ENCODE data around the gene RAPSN. TPM values are rescaled to one million over a fixed set of nuclear protein-coding genes. Genes with fewer than 3 reads are reported as not detected.

The RAPSN gene
- total RNA-seq (under 0.01 and 0.17 TPM in 2 replicates), polyA plus RNA-seq (not detected in 2 replicates), polyA minus RNA-seq (ENCODE audit: low replicate concordance) (not detected in 2 replicates)
- 0.07 TPM in 1 of 2 replicates, not detected in the other for polyA plus RNA-seq (2012)

DNA sequence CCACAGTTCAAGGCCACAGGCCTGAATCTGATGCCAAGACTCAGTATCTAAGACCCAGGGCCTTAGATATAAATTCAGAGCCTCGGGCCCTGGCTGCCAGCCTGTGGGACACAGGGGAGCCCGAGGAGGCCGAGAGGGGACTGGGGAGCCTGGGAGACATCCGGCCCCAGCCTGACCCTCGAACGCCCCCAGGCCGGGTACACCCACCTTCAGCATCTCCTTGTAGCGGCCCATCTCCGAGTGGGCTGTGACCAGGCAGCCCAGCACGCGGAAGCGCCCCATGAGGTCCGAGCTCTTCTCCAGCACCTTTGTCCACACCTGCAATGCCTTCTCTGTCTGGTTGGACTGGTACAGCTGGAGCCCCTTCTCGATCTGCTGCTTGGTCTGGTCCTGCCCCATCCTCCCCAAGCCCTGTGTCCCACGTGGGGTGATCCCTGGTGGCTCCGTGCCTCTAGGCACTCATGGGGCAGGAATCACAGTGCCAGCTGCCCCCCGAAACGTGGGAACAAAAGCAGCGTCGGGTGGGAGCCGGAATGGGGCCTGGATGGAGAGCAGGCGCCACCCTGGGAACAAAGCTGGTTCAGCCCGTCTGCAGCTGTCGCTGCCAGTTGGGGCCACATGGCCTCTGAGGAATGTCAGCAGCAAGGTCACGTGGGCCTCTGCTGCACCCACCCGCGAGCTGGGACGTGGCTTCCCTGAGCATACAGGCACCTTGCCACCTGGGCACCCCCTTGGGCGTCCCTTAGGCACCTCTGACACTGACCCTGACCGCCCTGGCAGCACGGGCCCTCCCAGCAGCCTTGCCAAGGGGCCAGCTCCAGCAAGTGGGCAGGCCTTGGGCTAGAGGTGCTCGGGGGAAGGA is at the start of gene RAPSN:
RAPSN (minus strand) TSS at position 571 of the 862 bp plus-strand sequence; CDS start at position 399, 172 bp downstream.
- no peaks in the 10 kb centered on the region for H3K79me2 ChIP-seq (ENCODE audit: control insufficient read depth, insufficient read depth, low read length)
- no peak for DNase-seq (ENCODE audit: low read depth in 2 of 2)
- no peak within 1 kb of the TSS for H3K9ac ChIP-seq (ENCODE audit: insufficient read depth, low read length)
- no peak within 1 kb of the TSS for H2AFZ ChIP-seq (ENCODE audit: low read length)
- H4K20me1 ChIP-seq (ENCODE audit: control insufficient read depth, extremely low read depth, insufficient read depth, low read length): no peaks in the 10 kb centered on the region
- no peak within 1 kb of the TSS for H3K4me2 ChIP-seq (ENCODE audit: extremely low read depth, insufficient read depth, low read length)
- H3K36me3 ChIP-seq (ENCODE audit: control insufficient read depth, insufficient read depth, low read length): no peaks in the 10 kb centered on the region
- H3K27me3 ChIP-seq (ENCODE audit: control insufficient read depth, insufficient read depth, low read length): no peaks in the 10 kb centered on the region
- TF ChIP-seq EZH2 (IDR thresholded peaks at IDR 0.05; ENCODE audit: low read length, missing control alignments): no peak
- H3K27ac ChIP-seq (ENCODE audit: insufficient read depth, low read length): no peak within 1 kb of the TSS
- no peak within 1 kb of the TSS for H3K4me3 ChIP-seq (replicated peaks in 1 of 4; ENCODE audit: control extremely low read depth in 1 of 4, insufficient read depth in 1 of 4, low read depth in 3 of 4, low read length in 4 of 4)
- no peaks in the 10 kb centered on the region for H3K9me3 ChIP-seq (ENCODE audit: control insufficient read depth, insufficient read depth, low read depth, low read length)
- no peaks in the 10 kb centered on the region for H3K4me1 ChIP-seq (ENCODE audit: control insufficient read depth, extremely low read depth, insufficient read depth, low read length)

DNA sequence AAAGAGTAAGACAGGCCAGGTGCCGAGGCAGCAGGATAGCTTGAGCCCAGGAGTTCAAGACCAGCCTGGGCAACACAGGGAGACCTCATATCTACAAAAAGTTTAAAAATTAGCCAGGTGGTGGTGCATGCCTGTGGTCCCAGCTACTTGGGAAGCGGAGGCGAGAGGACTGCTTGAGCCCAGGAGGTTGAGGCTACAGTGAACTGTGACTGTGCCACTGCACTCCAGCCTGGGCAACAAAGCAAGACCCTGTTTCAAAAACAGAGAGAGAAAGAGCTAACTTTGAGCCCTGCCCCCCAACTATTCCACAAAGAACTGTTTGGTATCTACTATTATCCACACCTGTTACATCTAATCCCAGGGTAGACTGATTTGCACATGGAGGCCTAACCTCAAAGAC is 49.2 kb upstream of the RAPSN start:
- H2AFZ ChIP-seq (ENCODE audit: low read length): no peak overlapping the region
- H3K4me3 ChIP-seq (replicated peaks in 1 of 4; ENCODE audit: control extremely low read depth in 1 of 4, insufficient read depth in 1 of 4, low read depth in 3 of 4, low read length in 4 of 4): no peak overlapping the region
- no peaks in the 10 kb centered on the region for H4K20me1 ChIP-seq (ENCODE audit: control insufficient read depth, extremely low read depth, insufficient read depth, low read length)
- no peaks in the 10 kb centered on the region for H3K4me1 ChIP-seq (ENCODE audit: control insufficient read depth, extremely low read depth, insufficient read depth, low read length)
- no peak overlapping the region for H3K27ac ChIP-seq (ENCODE audit: insufficient read depth, low read length)
- peaks cover 72% of the 10 kb centered on the region for H3K79me2 ChIP-seq (ENCODE audit: control insufficient read depth, insufficient read depth, low read length)
- no peak overlapping the region for H3K9ac ChIP-seq (ENCODE audit: insufficient read depth, low read length)
- H3K27me3 ChIP-seq (ENCODE audit: control insufficient read depth, insufficient read depth, low read length): no peaks in the 10 kb centered on the region
- peaks cover 3% of the 10 kb centered on the region for H3K36me3 ChIP-seq (ENCODE audit: control insufficient read depth, insufficient read depth, low read length)
- no peak for DNase-seq (ENCODE audit: low read depth in 2 of 2)
- TF ChIP-seq EZH2 (IDR thresholded peaks at IDR 0.05; ENCODE audit: low read length, missing control alignments): no peak
- TF ChIP-seq, protein P1, sequence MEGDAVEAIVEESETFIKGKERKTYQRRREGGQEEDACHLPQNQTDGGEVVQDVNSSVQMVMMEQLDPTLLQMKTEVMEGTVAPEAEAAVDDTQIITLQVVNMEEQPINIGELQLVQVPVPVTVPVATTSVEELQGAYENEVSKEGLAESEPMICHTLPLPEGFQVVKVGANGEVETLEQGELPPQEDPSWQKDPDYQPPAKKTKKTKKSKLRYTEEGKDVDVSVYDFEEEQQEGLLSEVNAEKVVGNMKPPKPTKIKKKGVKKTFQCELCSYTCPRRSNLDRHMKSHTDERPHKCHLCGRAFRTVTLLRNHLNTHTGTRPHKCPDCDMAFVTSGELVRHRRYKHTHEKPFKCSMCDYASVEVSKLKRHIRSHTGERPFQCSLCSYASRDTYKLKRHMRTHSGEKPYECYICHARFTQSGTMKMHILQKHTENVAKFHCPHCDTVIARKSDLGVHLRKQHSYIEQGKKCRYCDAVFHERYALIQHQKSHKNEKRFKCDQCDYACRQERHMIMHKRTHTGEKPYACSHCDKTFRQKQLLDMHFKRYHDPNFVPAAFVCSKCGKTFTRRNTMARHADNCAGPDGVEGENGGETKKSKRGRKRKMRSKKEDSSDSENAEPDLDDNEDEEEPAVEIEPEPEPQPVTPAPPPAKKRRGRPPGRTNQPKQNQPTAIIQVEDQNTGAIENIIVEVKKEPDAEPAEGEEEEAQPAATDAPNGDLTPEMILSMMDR (conservative IDR thresholded peaks at IDR 0.05 in 1 of 2, IDR thresholded peaks at IDR 0.05 in 1 of 2; ENCODE audit: low read depth in 1 of 2, low read length in 2 of 2): no peak
- no peaks in the 10 kb centered on the region for H3K9me3 ChIP-seq (ENCODE audit: control insufficient read depth, insufficient read depth, low read depth, low read length)
- H3K4me2 ChIP-seq (ENCODE audit: extremely low read depth, insufficient read depth, low read length): no peak overlapping the region

DNA sequence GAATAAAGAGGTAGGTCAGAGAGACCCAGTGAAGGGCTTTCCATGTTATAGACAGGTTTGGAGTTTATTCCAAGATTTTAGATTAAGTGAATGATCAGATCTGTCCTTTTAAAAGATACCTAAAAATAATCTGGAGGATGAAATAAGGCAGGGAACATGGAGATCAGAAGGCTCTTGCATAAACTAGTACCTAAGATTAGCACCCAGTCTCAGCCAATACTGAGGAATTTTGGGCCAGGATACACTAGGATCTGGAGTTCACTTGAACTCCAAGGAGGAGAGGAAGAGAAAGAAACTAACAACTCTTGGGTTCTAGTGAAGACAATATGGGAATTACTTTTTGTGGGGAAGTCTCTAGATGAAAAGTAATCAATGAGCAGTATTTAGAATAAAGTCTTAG is 47.9 kb upstream of the RAPSN start:
- Histone ChIP-seq H3K9ac (ENCODE audit: insufficient read depth, low read length) (no peak overlapping the region), H2AFZ (ENCODE audit: low read length) (no peak overlapping the region), H4K20me1 (ENCODE audit: control insufficient read depth, extremely low read depth, insufficient read depth, low read length) (no peaks in the 10 kb centered on the region), H3K27ac (ENCODE audit: insufficient read depth, low read length) (no peak overlapping the region), H3K36me3 (ENCODE audit: control insufficient read depth, insufficient read depth, low read length) (peaks cover 6% of the 10 kb centered on the region), H3K27me3 (ENCODE audit: control insufficient read depth, insufficient read depth, low read length) (no peaks in the 10 kb centered on the region), H3K4me1 (ENCODE audit: control insufficient read depth, extremely low read depth, insufficient read depth, low read length) (no peaks in the 10 kb centered on the region), H3K79me2 (ENCODE audit: control insufficient read depth, insufficient read depth, low read length) (peaks cover 78% of the 10 kb centered on the region), H3K9me3 (ENCODE audit: control insufficient read depth, insufficient read depth, low read depth, low read length) (no peaks in the 10 kb centered on the region), H3K4me3 (replicated peaks in 1 of 4; ENCODE audit: control extremely low read depth in 1 of 4, insufficient read depth in 1 of 4, low read depth in 3 of 4, low read length in 4 of 4) (no peak overlapping the region), H3K4me2 (ENCODE audit: extremely low read depth, insufficient read depth, low read length) (no peak overlapping the region)
- DNase-seq (ENCODE audit: low read depth in 2 of 2): no peak
- TF ChIP-seq, protein P1 (conservative IDR thresholded peaks at IDR 0.05 in 1 of 2, IDR thresholded peaks at IDR 0.05 in 1 of 2; ENCODE audit: low read depth in 1 of 2, low read length in 2 of 2): no peak
- no peak for TF ChIP-seq EZH2 (IDR thresholded peaks at IDR 0.05; ENCODE audit: low read length, missing control alignments)

All from fibroblast of lung (primary cell).